ENCODE measurements around the gene ITGAD.

The ITGAD gene

DNA sequence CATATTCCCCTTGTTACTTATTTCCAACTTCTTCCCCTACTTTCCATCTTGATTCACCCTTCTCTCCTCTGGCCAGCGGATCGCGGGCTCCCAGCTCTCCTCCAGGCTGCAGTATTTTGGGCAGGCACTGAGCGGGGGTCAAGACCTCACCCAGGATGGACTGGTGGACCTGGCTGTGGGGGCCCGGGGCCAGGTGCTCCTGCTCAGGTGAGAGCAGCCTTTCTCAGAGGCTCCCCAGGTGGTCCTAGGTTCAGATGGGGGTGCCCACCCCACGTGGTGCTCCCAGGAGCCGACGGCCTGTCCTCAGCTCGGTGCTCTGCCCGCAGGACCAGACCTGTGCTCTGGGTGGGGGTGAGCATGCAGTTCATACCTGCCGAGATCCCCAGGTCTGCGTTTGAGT is 22.1 kb upstream of the ITGAD start (continued):
- TF ChIP-seq, protein P1, sequence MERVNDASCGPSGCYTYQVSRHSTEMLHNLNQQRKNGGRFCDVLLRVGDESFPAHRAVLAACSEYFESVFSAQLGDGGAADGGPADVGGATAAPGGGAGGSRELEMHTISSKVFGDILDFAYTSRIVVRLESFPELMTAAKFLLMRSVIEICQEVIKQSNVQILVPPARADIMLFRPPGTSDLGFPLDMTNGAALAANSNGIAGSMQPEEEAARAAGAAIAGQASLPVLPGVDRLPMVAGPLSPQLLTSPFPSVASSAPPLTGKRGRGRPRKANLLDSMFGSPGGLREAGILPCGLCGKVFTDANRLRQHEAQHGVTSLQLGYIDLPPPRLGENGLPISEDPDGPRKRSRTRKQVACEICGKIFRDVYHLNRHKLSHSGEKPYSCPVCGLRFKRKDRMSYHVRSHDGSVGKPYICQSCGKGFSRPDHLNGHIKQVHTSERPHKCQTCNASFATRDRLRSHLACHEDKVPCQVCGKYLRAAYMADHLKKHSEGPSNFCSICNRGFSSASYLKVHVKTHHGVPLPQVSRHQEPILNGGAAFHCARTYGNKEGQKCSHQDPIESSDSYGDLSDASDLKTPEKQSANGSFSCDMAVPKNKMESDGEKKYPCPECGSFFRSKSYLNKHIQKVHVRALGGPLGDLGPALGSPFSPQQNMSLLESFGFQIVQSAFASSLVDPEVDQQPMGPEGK (CRISPR knock-in tag; IDR thresholded peaks at IDR 0.05; ENCODE audit: borderline replicate concordance), result no peak
- TF ChIP-seq ISL1 (CRISPR knock-in tag; IDR thresholded peaks at IDR 0.05), result no peak

DNA sequence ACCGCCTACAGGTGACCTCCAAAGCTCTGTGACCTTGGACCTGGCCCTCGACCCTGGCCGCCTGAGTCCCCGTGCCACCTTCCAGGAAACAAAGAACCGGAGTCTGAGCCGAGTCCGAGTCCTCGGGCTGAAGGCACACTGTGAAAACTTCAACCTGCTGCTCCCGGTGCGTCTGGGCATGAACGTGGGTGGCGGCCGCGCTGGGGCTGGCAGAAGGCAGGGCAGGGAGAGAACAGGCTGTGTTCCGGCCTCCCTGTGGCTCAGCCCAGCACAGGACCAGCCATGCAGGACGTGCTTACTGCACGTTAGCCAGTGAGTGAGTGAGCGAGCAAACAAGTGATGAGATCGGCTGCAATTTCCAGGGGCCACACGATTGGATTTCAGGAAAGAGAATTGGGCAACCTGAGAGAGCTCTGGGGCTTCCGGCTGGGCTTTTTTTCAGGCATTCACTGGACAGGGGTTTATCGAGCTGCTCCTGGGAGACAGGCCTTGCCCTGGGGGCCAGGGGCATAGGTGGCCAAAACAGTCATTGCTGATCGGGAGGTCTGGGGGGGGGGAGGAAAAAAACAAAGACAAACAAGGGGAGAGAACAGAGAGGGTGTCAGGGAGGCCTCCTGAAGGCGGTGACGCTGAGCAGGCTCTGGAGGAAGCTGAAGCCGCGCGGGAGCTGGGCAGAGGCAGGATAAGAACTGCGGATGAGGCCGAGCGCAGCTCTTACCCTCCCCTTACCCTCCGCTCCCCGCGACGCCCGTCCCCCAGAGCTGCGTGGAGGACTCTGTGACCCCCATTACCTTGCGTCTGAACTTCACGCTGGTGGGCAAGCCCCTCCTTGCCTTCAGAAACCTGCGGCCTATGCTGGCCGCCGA is 21.3 kb upstream of the ITGAD start:
- TF ChIP-seq ARNTL (CRISPR knock-in tag; IDR thresholded peaks at IDR 0.05; ENCODE audit: borderline replicate concordance, low read depth) (no peak), ZC3H10 (CRISPR knock-in tag; IDR thresholded peaks at IDR 0.05) (no peak), RARB (CRISPR knock-in tag; IDR thresholded peaks at IDR 0.05) (no peak), TOX (CRISPR knock-in tag; IDR thresholded peaks at IDR 0.05; ENCODE audit: borderline replicate concordance) (no peak), ZNF70 (CRISPR knock-in tag; IDR thresholded peaks at IDR 0.05) (no peak), GLIS3 (CRISPR knock-in tag; IDR thresholded peaks at IDR 0.05) (no peak), ZNF565 (CRISPR knock-in tag; conservative IDR thresholded peaks at IDR 0.05; ENCODE audit: low read depth) (no peak), BACH2 (CRISPR knock-in tag; IDR thresholded peaks at IDR 0.05; ENCODE audit: borderline replicate concordance) (no peak), SNAI2 (CRISPR knock-in tag; IDR thresholded peaks at IDR 0.05) (no peak), ZFP3 (CRISPR knock-in tag; IDR thresholded peaks at IDR 0.05) (no peak), TCF4 (CRISPR knock-in tag; IDR thresholded peaks at IDR 0.05; ENCODE audit: borderline replicate concordance) (no peak), ISL1 (CRISPR knock-in tag; IDR thresholded peaks at IDR 0.05) (no peak), ZFP30 (CRISPR knock-in tag; IDR thresholded peaks at IDR 0.05) (no peak), CSDC2 (CRISPR knock-in tag; IDR thresholded peaks at IDR 0.05) (no peak), PPARA (CRISPR knock-in tag; IDR thresholded peaks at IDR 0.05; ENCODE audit: borderline replicate concordance) (no peak), ZNF8 (CRISPR knock-in tag; IDR thresholded peaks at IDR 0.05) (no peak), ESRRG (CRISPR knock-in tag; IDR thresholded peaks at IDR 0.05) (no peak)
- TF ChIP-seq, protein P2, sequence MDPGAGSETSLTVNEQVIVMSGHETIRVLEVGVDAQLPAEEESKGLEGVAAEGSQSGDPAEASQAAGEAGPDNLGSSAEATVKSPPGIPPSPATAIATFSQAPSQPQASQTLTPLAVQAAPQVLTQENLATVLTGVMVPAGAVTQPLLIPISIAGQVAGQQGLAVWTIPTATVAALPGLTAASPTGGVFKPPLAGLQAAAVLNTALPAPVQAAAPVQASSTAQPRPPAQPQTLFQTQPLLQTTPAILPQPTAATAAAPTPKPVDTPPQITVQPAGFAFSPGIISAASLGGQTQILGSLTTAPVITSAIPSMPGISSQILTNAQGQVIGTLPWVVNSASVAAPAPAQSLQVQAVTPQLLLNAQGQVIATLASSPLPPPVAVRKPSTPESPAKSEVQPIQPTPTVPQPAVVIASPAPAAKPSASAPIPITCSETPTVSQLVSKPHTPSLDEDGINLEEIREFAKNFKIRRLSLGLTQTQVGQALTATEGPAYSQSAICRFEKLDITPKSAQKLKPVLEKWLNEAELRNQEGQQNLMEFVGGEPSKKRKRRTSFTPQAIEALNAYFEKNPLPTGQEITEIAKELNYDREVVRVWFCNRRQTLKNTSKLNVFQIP (CRISPR knock-in tag; IDR thresholded peaks at IDR 0.05; ENCODE audit: borderline replicate concordance, low read depth), result no peak
- TF ChIP-seq, protein P3, sequence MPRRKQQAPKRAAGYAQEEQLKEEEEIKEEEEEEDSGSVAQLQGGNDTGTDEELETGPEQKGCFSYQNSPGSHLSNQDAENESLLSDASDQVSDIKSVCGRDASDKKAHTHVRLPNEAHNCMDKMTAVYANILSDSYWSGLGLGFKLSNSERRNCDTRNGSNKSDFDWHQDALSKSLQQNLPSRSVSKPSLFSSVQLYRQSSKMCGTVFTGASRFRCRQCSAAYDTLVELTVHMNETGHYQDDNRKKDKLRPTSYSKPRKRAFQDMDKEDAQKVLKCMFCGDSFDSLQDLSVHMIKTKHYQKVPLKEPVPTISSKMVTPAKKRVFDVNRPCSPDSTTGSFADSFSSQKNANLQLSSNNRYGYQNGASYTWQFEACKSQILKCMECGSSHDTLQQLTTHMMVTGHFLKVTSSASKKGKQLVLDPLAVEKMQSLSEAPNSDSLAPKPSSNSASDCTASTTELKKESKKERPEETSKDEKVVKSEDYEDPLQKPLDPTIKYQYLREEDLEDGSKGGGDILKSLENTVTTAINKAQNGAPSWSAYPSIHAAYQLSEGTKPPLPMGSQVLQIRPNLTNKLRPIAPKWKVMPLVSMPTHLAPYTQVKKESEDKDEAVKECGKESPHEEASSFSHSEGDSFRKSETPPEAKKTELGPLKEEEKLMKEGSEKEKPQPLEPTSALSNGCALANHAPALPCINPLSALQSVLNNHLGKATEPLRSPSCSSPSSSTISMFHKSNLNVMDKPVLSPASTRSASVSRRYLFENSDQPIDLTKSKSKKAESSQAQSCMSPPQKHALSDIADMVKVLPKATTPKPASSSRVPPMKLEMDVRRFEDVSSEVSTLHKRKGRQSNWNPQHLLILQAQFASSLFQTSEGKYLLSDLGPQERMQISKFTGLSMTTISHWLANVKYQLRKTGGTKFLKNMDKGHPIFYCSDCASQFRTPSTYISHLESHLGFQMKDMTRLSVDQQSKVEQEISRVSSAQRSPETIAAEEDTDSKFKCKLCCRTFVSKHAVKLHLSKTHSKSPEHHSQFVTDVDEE (CRISPR knock-in tag; IDR thresholded peaks at IDR 0.05), result no peak
- ATAC-seq, result peak; percentile 44

DNA sequence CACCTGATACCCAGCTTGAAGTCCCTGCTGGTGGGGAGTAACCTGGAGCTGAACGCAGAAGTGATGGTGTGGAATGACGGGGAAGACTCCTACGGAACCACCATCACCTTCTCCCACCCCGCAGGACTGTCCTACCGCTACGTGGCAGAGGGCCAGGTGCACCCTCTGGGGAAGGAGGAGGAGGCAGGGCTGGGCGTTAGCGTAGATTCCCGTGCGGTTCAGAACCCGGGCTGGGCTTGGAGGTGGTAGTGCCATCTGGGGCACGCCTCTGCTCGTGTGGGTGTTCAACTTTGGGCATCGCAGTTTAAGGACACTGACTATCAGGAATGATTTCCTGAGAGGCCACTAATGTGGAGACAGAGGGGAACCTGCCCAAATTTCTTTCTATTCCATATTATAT is 19.9 kb upstream of the ITGAD start:
- TF ChIP-seq TCF4 (CRISPR knock-in tag; IDR thresholded peaks at IDR 0.05; ENCODE audit: borderline replicate concordance), result no peak
- no peak for TF ChIP-seq ISL1 (CRISPR knock-in tag; IDR thresholded peaks at IDR 0.05)
- TF ChIP-seq ZC3H10 (CRISPR knock-in tag; IDR thresholded peaks at IDR 0.05), result no peak
- TF ChIP-seq, protein P4, sequence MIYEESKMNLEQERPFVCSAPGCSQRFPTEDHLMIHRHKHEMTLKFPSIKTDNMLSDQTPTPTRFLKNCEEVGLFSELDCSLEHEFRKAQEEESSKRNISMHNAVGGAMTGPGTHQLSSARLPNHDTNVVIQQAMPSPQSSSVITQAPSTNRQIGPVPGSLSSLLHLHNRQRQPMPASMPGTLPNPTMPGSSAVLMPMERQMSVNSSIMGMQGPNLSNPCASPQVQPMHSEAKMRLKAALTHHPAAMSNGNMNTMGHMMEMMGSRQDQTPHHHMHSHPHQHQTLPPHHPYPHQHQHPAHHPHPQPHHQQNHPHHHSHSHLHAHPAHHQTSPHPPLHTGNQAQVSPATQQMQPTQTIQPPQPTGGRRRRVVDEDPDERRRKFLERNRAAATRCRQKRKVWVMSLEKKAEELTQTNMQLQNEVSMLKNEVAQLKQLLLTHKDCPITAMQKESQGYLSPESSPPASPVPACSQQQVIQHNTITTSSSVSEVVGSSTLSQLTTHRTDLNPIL (CRISPR knock-in tag; IDR thresholded peaks at IDR 0.05; ENCODE audit: low read depth), result no peak
- TF ChIP-seq RARB (CRISPR knock-in tag; IDR thresholded peaks at IDR 0.05), result no peak
- no peak for TF ChIP-seq OSR1 (CRISPR knock-in tag; IDR thresholded peaks at IDR 0.05)
- TF ChIP-seq BACH2 (CRISPR knock-in tag; IDR thresholded peaks at IDR 0.05; ENCODE audit: borderline replicate concordance), result no peak
- TF ChIP-seq PPARA (CRISPR knock-in tag; IDR thresholded peaks at IDR 0.05; ENCODE audit: borderline replicate concordance), result no peak
- TF ChIP-seq, protein P3 (CRISPR knock-in tag; IDR thresholded peaks at IDR 0.05), result no peak
- TF ChIP-seq ZNF8 (CRISPR knock-in tag; IDR thresholded peaks at IDR 0.05), result no peak
- TF ChIP-seq, protein P5, sequence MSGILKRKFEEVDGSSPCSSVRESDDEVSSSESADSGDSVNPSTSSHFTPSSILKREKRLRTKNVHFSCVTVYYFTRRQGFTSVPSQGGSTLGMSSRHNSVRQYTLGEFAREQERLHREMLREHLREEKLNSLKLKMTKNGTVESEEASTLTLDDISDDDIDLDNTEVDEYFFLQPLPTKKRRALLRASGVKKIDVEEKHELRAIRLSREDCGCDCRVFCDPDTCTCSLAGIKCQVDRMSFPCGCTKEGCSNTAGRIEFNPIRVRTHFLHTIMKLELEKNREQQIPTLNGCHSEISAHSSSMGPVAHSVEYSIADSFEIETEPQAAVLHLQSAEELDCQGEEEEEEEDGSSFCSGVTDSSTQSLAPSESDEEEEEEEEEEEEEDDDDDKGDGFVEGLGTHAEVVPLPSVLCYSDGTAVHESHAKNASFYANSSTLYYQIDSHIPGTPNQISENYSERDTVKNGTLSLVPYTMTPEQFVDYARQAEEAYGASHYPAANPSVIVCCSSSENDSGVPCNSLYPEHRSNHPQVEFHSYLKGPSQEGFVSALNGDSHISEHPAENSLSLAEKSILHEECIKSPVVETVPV (CRISPR knock-in tag; IDR thresholded peaks at IDR 0.05), result no peak
- no peak for TF ChIP-seq ZNF565 (CRISPR knock-in tag; conservative IDR thresholded peaks at IDR 0.05; ENCODE audit: low read depth)
- ATAC-seq, result no peak
